MCF 10A (cell line): ENCODE results near the gene SLC26A11. TPM values are rescaled to one million over a fixed set of nuclear protein-coding genes. Genes with fewer than 3 reads are reported as not detected.

Experiments
- BruUV-seq: library from RNA; stranded (reverse); fragments of 400-500 nt; replicated peaks from 2 replicates; lab custom pipeline; 2021; lab: Mats Ljungman, UMichigan
- CTCF ChIA-PET: fragments of 300-600 bp; sonication (Branson Sonifier 250); formaldehyde crosslinking; extraction: SDS; loops from one replicate; lab custom pipeline; 2021; ENCODE audit warnings: antibody characterized with exemption, inconsistent platforms; lab: Yijun Ruan, JAX
- POLR2A ChIA-PET: fragments of 300-600, 350-650 bp; sonication (Branson Sonifier 250); formaldehyde crosslinking; extraction: SDS; loops from one replicate; lab custom pipeline; 2020; ENCODE audit warnings: antibody characterized with exemption, inconsistent platforms; lab: Yijun Ruan, JAX
- DNase-seq: peaks from one replicate; pipeline ENCODE4 v3.0.0-alpha.2; 2018; ENCODE audit not compliant: unreplicated experiment
- H3K27ac Mint-ChIP-seq: one replicate; pipeline ENCODE4 v1.8.0; 2022; ENCODE audit warnings: mild to moderate bottlenecking, low read depth, mixed read lengths; ENCODE audit not compliant: unreplicated experiment
- H3K27me3 Mint-ChIP-seq: one replicate; pipeline ENCODE4 v1.8.0; 2022; ENCODE audit warnings: mixed read lengths; ENCODE audit not compliant: insufficient read depth, unreplicated experiment
- H3K36me3 Mint-ChIP-seq: one replicate; pipeline ENCODE4 v1.8.0; 2022; ENCODE audit warnings: mild to moderate bottlenecking, moderate library complexity, mixed read lengths; ENCODE audit not compliant: insufficient read depth, unreplicated experiment
- H3K4me1 Mint-ChIP-seq: one replicate; pipeline ENCODE4 v1.8.0; 2022; ENCODE audit warnings: mixed read lengths; ENCODE audit not compliant: insufficient read depth, unreplicated experiment
- H3K4me3 Mint-ChIP-seq: one replicate; pipeline ENCODE4 v1.8.0; 2022; ENCODE audit warnings: mild to moderate bottlenecking, moderate library complexity, mixed read lengths; ENCODE audit not compliant: unreplicated experiment
- H3K9me3 Mint-ChIP-seq: one replicate; pipeline ENCODE4 v1.8.0; 2022; ENCODE audit warnings: mixed read lengths; ENCODE audit not compliant: unreplicated experiment
- CTCF ChIP-seq: fragments of 200-600 bp; IDR thresholded peaks from one replicate; pipeline ENCODE4 v1.8.0; 2022; ENCODE audit warnings: antibody characterized with exemption, mild to moderate bottlenecking; ENCODE audit not compliant: unreplicated experiment
- intact Hi-C: fragments of 100-400 bp; cut with micrococcal nuclease; formaldehyde crosslinking; loops from 2 replicates; pipeline ENCODE4 v1.14.1; 2022
- total RNA-seq: library from RNA; stranded (reverse); gene quantifications from 2 replicates; pipeline ENCODE4 v1.2.3, GENCODE V29; 2022

Gene SLC26A11
- total RNA-seq, 1 experiment from 2014 or later: 11.7 TPM

- ChIA-PET CTCF (interaction anchor here (0.6 to 0.8 kb wide), 3 partner anchors 159 to 290 kb away, joined by 3 to 4 read pairs (median 3); no protein-coding TSS in a partner anchor), POLR2A (no interaction called here)
- Mint-ChIP-seq H3K4me1 (peaks cover 20% of the 10 kb centered on the region), H3K27me3 (no peaks in the 10 kb centered on the region), H3K36me3 (peaks cover 43% of the 10 kb centered on the region), H3K27ac (no peak overlapping the region), H3K4me3 (no peak overlapping the region), H3K9me3 (no peaks in the 10 kb centered on the region)
- no peak for TF ChIP-seq CTCF
- BruUV-seq: no TSS peak
- intact Hi-C loops: no loop called here
- DNase-seq: no peak
Measured at GRCh38 chr17:80283116-80283852, 63.1 kb downstream of the SLC26A11 start.

GRCh38 chr17:80284631-80285030, 64.4 kb downstream of the SLC26A11 start:
- intact Hi-C loops: no loop called here
- ChIA-PET POLR2A (interaction anchor here (0.6 kb wide), 1 partner anchor 152 kb away, joined by 4 read pairs; no protein-coding TSS in a partner anchor), CTCF (interaction anchor here (0.6 kb wide), 1 partner anchor 183 kb away, joined by 3 read pairs; no protein-coding TSS in a partner anchor)
- no TSS peak for BruUV-seq
- H3K27me3 Mint-ChIP-seq: no peaks in the 10 kb centered on the region
- H3K9me3 Mint-ChIP-seq: no peaks in the 10 kb centered on the region
- H3K36me3 Mint-ChIP-seq: peaks cover 57% of the 10 kb centered on the region
- no peak for TF ChIP-seq CTCF
- no peak for DNase-seq
- no peak overlapping the region for H3K27ac Mint-ChIP-seq
- no peak overlapping the region for H3K4me3 Mint-ChIP-seq
- H3K4me1 Mint-ChIP-seq: peaks cover 7% of the 10 kb centered on the region

DNA sequence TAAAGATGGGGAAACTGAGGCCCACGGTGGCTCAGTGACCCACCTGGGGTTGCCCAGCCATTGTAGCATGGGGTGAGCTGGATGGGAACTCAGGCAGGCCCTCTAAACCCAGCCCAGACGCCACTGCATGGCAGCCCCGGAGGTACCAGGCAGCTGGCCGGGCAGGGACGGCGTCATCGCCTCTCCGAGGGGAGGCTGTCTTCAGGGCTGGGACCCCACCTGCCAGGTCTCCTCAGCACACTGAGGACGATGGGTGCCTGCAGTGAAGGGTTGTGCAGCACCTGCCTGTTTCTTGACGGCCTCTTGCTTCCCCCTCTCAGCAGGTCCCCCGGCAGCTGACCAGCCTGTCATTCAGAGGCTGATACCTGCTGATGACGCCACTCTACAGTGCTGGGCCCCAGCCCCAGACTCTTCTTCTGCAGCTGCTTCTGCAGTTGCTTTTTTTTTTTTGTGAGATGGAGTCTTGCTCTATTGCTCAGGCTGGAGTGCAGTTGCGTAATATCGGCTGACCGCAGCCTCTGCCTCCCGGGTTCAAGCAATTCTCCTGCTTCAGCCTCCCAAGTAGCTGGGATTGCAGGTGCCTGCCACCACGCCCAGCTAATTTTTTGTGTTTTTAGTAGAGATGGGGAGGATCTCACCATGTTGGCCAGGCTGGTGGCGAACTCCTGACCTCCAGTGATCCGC, 65.2 kb downstream of the SLC26A11 start:
- no peak for DNase-seq
- TF ChIP-seq CTCF: no peak
- POLR2A ChIA-PET: no interaction called here
- Mint-ChIP-seq H3K27ac (no peak overlapping the region), H3K4me3 (no peak overlapping the region), H3K27me3 (no peaks in the 10 kb centered on the region), H3K36me3 (peaks cover 57% of the 10 kb centered on the region), H3K9me3 (no peaks in the 10 kb centered on the region), H3K4me1 (no peaks in the 10 kb centered on the region)
- no TSS peak for BruUV-seq
- CTCF ChIA-PET: interaction anchor here (0.6 kb wide), 1 partner anchor 337 kb away, joined by 4 read pairs; no protein-coding TSS in a partner anchor
- intact Hi-C loops: no loop called here

GRCh38 chr17:80286638-80286960, 66.4 kb downstream of the SLC26A11 start:
- ChIA-PET POLR2A (no interaction called here), CTCF (no interaction called here)
- Mint-ChIP-seq H3K9me3 (no peaks in the 10 kb centered on the region), H3K4me1 (no peaks in the 10 kb centered on the region), H3K27ac (no peak overlapping the region), H3K27me3 (no peaks in the 10 kb centered on the region), H3K4me3 (no peak overlapping the region), H3K36me3 (peaks cover 63% of the 10 kb centered on the region)
- TF ChIP-seq CTCF: no peak
- intact Hi-C loops: no loop called here
- no TSS peak for BruUV-seq
- no peak for DNase-seq
